OCI-LY7 (cell line): ENCODE results near the gene MRPL22. TPM values are rescaled to one million over a fixed set of nuclear protein-coding genes. Genes with fewer than 3 reads are reported as not detected.

Source experiments
- BruUV-seq: library from RNA; stranded (reverse); fragments of 400-500 nt; replicated peaks from 2 replicates; lab custom pipeline; 2021; lab: Mats Ljungman, UMichigan
- CTCF ChIA-PET: fragments of 300-600 bp; sonication (Branson Sonifier 250); formaldehyde crosslinking; loops from one replicate; lab custom pipeline; 2022; ENCODE audit warnings: antibody characterized with exemption; ENCODE audit not compliant: unreplicated experiment; lab: Charles Lee
- POLR2A ChIA-PET: fragments of 300-600 bp; sonication (Branson Sonifier 250); formaldehyde crosslinking; loops from one replicate; lab custom pipeline; 2022; ENCODE audit warnings: antibody characterized with exemption; lab: Charles Lee
- DNase-seq: peaks from one replicate; pipeline ENCODE4 v3.0.0-alpha.2; 2015; ENCODE audit warnings: low spot score
- H2AFZ ChIP-seq: fragments of 200-600 bp; sonication (generic), shearing (Covaris generic); 2 replicates; pipeline ENCODE4 v1.6.1; 2014; ENCODE audit warnings: mild to moderate bottlenecking, antibody characterized with exemption, low read length, moderate library complexity
- H3K27ac ChIP-seq: fragments of 200-600 bp; sonication (generic); 2 replicates; pipeline ENCODE4 v1.5.1; 2014; ENCODE audit warnings: mixed run types, low read depth, mild to moderate bottlenecking, moderate library complexity, low read length, inconsistent platforms; ENCODE audit not compliant: poor library complexity, severe bottlenecking
- H3K36me3 ChIP-seq: fragments of 200-600 bp; sonication (generic); 2 replicates; pipeline ENCODE4 v1.6.1; 2014; ENCODE audit warnings: mild to moderate bottlenecking, antibody characterized with exemption, low read length, moderate library complexity, mixed read lengths; ENCODE audit not compliant: insufficient read depth
- H3K4me1 ChIP-seq: fragments of 200-600 bp; sonication (generic); 2 replicates; pipeline ENCODE4 v1.5.1; 2014; ENCODE audit warnings: mild to moderate bottlenecking, low read length; ENCODE audit not compliant: insufficient read depth, poor library complexity, severe bottlenecking
- H3K4me2 ChIP-seq: fragments of 200-600 bp; sonication (generic); 2 replicates; pipeline ENCODE4 v1.6.1; 2014; ENCODE audit warnings: mild to moderate bottlenecking, low read length
- H3K4me3 ChIP-seq: fragments of 200-600 bp; sonication (generic); 2 replicates; pipeline ENCODE4 v1.5.1; 2014; ENCODE audit warnings: mild to moderate bottlenecking, low read depth, low read length; ENCODE audit not compliant: poor library complexity, severe bottlenecking
- H3K79me2 ChIP-seq: fragments of 200-600 bp; sonication (generic); 2 replicates; pipeline ENCODE4 v1.6.1; 2016; ENCODE audit warnings: low read depth, mild to moderate bottlenecking, low read length, moderate library complexity, mixed read lengths; ENCODE audit not compliant: insufficient read depth
- H3K9me2 ChIP-seq: fragments of 200-600 bp; sonication (generic); 2 replicates; pipeline ENCODE4 v1.6.1; 2016; ENCODE audit warnings: mild to moderate bottlenecking, low read length, mixed read lengths; ENCODE audit not compliant: insufficient read depth
- H3K9me3 ChIP-seq: fragments of 200-600 bp; sonication (generic); 2 replicates; pipeline ENCODE4 v1.6.1; 2014; ENCODE audit warnings: mild to moderate bottlenecking, mixed run types, low read length, mixed read lengths
- H4K20me1 ChIP-seq: fragments of 200-600 bp; sonication (generic); 2 replicates; pipeline ENCODE4 v1.6.1; 2014; ENCODE audit warnings: mild to moderate bottlenecking, antibody characterized with exemption, low read length, moderate library complexity, mixed read lengths; ENCODE audit not compliant: insufficient read depth
- CTCF ChIP-seq: fragments of 200-600 bp; sonication (generic); conservative IDR thresholded peaks from 2 replicates; pipeline ENCODE4 v1.5.1; 2014; ENCODE audit warnings: mild to moderate bottlenecking, antibody characterized with exemption, low read length, moderate library complexity, mixed read lengths
- EZH2phosphoT487 ChIP-seq: fragments of 200-600 bp; sonication (generic); IDR thresholded peaks from 2 replicates; pipeline ENCODE4 v1.6.1; 2018; ENCODE audit warnings: low read depth, borderline replicate concordance, mild to moderate bottlenecking, mixed run types, antibody characterized with exemption, low read length, moderate library complexity, mixed read lengths
- intact Hi-C: fragments of 100-400 bp; cut with micrococcal nuclease; formaldehyde crosslinking; loops from one replicate; pipeline ENCODE4 v1.10.0; 2022; ENCODE audit not compliant: unreplicated experiment
- total RNA-seq, 2 experiments: library from RNA; depleted of rRNA in 1 of 2; stranded (reverse); fragments of >200 nt in 1 of 2; shearing (Covaris generic) in 1 of 2; gene quantifications; 2 replicates each; pipeline ENCODE4 v1.2.3, GENCODE V29; 2014 to 2022

Gene MRPL22
- total RNA-seq, 2 experiments from 2014 or later = 34.0 to 91.8 TPM

- no peak for TF ChIP-seq CTCF
- no peak for TF ChIP-seq EZH2phosphoT487
- ChIA-PET CTCF (no interaction called here), POLR2A (interaction anchor here (0.9 to 1.7 kb wide), 3 partner anchors 10 to 18 kb away, joined by 3 to 14 read pairs (median 3); no protein-coding TSS in a partner anchor)
- H3K79me2 ChIP-seq = peaks cover 73% of the 10 kb centered on the region
- H3K9me2 ChIP-seq = no peaks in the 10 kb centered on the region
- intact Hi-C loops = loop anchor here (5.0 kb wide), 1 partner anchor 496 kb away; the partner anchor contains the start of gene SAP30L
- H2AFZ ChIP-seq = no peak overlapping the region
- no peak overlapping the region for H3K27ac ChIP-seq
- H3K4me3 ChIP-seq = no peak overlapping the region
- peaks cover 22% of the 10 kb centered on the region for H4K20me1 ChIP-seq
- H3K9me3 ChIP-seq = no peaks in the 10 kb centered on the region
- DNase-seq = no peak
- H3K4me2 ChIP-seq = no peak overlapping the region
- H3K4me1 ChIP-seq = peaks cover 32% of the 10 kb centered on the region
- H3K36me3 ChIP-seq = peaks cover 41% of the 10 kb centered on the region
- BruUV-seq = no TSS peak
Observed at GRCh38 chr5:154943527-154943926, 2.7 kb downstream of the MRPL22 start.

DNA sequence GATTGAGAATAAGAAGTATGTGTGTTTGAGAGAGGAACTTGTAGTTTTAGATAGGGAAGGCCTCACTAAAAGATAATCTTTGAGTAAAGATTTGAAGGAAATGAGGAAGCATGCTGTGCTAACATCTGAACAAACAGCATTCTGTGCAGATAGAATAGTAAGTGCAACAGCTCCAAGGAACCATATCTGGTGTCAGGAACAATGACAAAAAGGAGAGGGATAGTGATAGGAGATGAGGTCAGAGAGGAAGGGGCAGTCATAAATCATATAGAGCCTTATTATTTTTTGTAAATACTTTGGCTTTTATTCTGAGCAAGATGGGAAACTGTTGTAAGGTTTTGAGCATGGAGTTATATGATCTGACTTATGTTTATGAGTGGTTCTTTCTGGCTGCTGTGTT is 3.8 kb downstream of the MRPL22 start:
- POLR2A ChIA-PET = no interaction called here
- Histone ChIP-seq H3K36me3 (peaks cover 51% of the 10 kb centered on the region), H2AFZ (no peak overlapping the region), H3K4me2 (peak overlapping the region; percentile 18; the same call in 1 of the 2 replicates), H3K9me2 (no peaks in the 10 kb centered on the region), H3K4me3 (no peak overlapping the region), H3K79me2 (peaks cover 85% of the 10 kb centered on the region), H3K4me1 (peaks cover 27% of the 10 kb centered on the region), H3K9me3 (no peaks in the 10 kb centered on the region), H4K20me1 (peaks cover 22% of the 10 kb centered on the region), H3K27ac (no peak overlapping the region)
- intact Hi-C loops = loop anchor here (5.0 kb wide), 1 partner anchor 497 kb away; the partner anchor contains the start of gene SAP30L
- BruUV-seq = no TSS peak
- CTCF ChIA-PET = no interaction called here
- no peak for TF ChIP-seq EZH2phosphoT487
- TF ChIP-seq CTCF = no peak
- no peak for DNase-seq

DNA sequence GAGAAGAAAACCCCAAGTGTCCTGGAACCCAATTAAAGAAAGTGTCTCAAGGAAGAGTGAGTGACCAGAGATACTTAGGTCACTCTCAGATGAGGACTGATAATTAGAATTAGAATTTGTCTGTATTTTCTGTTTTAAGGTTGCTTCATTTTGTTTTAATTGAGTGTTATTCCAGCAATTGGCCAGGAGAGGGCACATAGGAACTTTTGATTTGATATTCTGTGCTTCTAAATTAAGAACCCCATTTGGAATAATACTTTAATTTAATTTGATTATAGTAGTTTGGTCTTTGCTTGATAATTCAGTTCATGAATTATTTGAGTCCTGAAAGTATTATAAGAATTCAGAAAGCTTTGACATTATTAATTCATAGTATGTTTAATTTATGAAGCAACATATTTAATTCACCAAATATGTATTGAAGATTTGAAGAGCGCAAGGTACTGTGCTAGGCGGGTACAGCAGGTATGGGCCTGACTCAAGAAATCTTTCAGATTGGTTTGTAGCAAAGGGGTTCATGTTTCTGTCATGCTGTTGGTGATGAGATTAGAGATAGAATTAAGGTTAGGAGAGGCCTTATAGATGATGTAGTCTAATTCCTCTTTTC is 4.9 kb downstream of the MRPL22 start:
- peak; percentile 36 for DNase-seq
- peak overlapping the region; percentile 18; the same call in 1 of the 2 replicates for H3K4me2 ChIP-seq
- BruUV-seq = no TSS peak
- TF ChIP-seq CTCF (peak; percentile 87), EZH2phosphoT487 (no peak)
- ChIA-PET CTCF (no interaction called here), POLR2A (interaction anchor here (0.7 kb wide), 1 partner anchor 291 kb away, joined by 3 read pairs; no protein-coding TSS in a partner anchor)
- H3K9me2 ChIP-seq = no peaks in the 10 kb centered on the region
- H3K4me3 ChIP-seq = no peak overlapping the region
- no peak overlapping the region for H3K27ac ChIP-seq
- intact Hi-C loops = no loop called here
- peaks cover 94% of the 10 kb centered on the region for H3K79me2 ChIP-seq
- H3K36me3 ChIP-seq = peaks cover 60% of the 10 kb centered on the region
- H3K4me1 ChIP-seq = peaks cover 18% of the 10 kb centered on the region
- H3K9me3 ChIP-seq = no peaks in the 10 kb centered on the region
- H2AFZ ChIP-seq = no peak overlapping the region
- H4K20me1 ChIP-seq = peaks cover 22% of the 10 kb centered on the region
